H1 (cell line): Measurements from ENCODE around the gene GRIK1. TPM values are rescaled to one million over a fixed set of nuclear protein-coding genes. Genes with fewer than 3 reads are reported as not detected.

Experiments used
- CTCF ChIA-PET: fragments of 300-600 bp; sonication (Branson Sonifier 250); formaldehyde crosslinking; loops from one replicate; lab custom pipeline; 2021; ENCODE audit not compliant: partially characterized antibody; lab: Charles Lee
- POLR2A ChIA-PET: fragments of 300-600 bp; sonication (Branson Sonifier 250); formaldehyde crosslinking; loops from one replicate; lab custom pipeline; 2021; ENCODE audit warnings: inconsistent platforms; ENCODE audit not compliant: partially characterized antibody; lab: Charles Lee
- DNase-seq, 2 experiments: peaks; one replicate each; pipeline versions ENCODE4 v3.0.0 to v3.0.0-alpha.2; 2010 to 2022; ENCODE audit warnings: low spot score in 2 of 2, low read depth in 1 of 2, mixed read lengths in 1 of 2
- FAIRE-seq: peaks from 2 replicates; lab custom pipeline; 2011; peaks lifted over from hg19 to GRCh38; lab: Jason Lieb, UNC
- H2AFZ ChIP-seq: 2 replicates; pipeline ENCODE4 v1.8.1; 2012; ENCODE audit warnings: low read length, inconsistent platforms
- H2AK5ac ChIP-seq: 2 replicates; pipeline ENCODE4 v1.6.1; 2013; ENCODE audit warnings: low read depth, low read length
- H2BK120ac ChIP-seq: replicated peaks from 2 replicates; pipeline ENCODE3; 2013; ENCODE audit warnings: low read depth, low read length, inconsistent platforms
- H2BK12ac ChIP-seq: 2 replicates; pipeline ENCODE4 v1.6.1; 2013; ENCODE audit warnings: low read depth, low read length
- H2BK15ac ChIP-seq: 2 replicates; pipeline ENCODE4 v1.6.1; 2013; ENCODE audit warnings: low read length
- H2BK20ac ChIP-seq: 2 replicates; pipeline ENCODE4 v1.6.1; 2013; ENCODE audit warnings: low read length
- H2BK5ac ChIP-seq: 2 replicates; pipeline ENCODE4 v1.6.1; 2013; ENCODE audit warnings: low read depth, low read length
- H3K14ac ChIP-seq: 2 replicates; pipeline ENCODE4 v1.6.1; 2013; ENCODE audit warnings: inconsistent platforms; ENCODE audit not compliant: insufficient read length
- H3K18ac ChIP-seq: 2 replicates; pipeline ENCODE4 v1.6.1; 2013; ENCODE audit warnings: low read length; ENCODE audit errors: extremely low read depth
- H3K23ac ChIP-seq: 2 replicates; pipeline ENCODE4 v1.6.1; 2013; ENCODE audit warnings: inconsistent platforms; ENCODE audit not compliant: insufficient read length
- H3K23me2 ChIP-seq: 2 replicates; pipeline ENCODE4 v1.6.1; 2013; ENCODE audit warnings: low read depth, low read length
- H3K27ac ChIP-seq: 2 replicates; pipeline ENCODE4 v1.6.1; 2011; ENCODE audit warnings: low read depth, low read length, inconsistent platforms
- H3K27me3 ChIP-seq, 4 experiments: replicated peaks in 1 of 4; 1 replicate in 1 of 4; 2 replicates in 3 of 4; pipeline versions ENCODE4 v1.6.1 to v1.8.1; 2011 to 2013; ENCODE audit warnings: low read length in 3 of 4, mild to moderate bottlenecking in 3 of 4, inconsistent platforms in 2 of 4, mixed read lengths in 2 of 4, moderate library complexity in 1 of 4; ENCODE audit not compliant: control insufficient read depth in 3 of 4, insufficient read depth in 3 of 4; ENCODE audit errors: extremely low read depth in 1 of 4
- H3K36me3 ChIP-seq, 4 experiments: 2 replicates each; pipeline versions ENCODE4 v1.6.1 to v1.8.1; 2011 to 2013; ENCODE audit warnings: mild to moderate bottlenecking in 4 of 4, low read length in 3 of 4, moderate library complexity in 2 of 4, control low read depth in 1 of 4, inconsistent platforms in 1 of 4; ENCODE audit not compliant: insufficient read depth in 4 of 4, control insufficient read depth in 2 of 4
- H3K4ac ChIP-seq: replicated peaks from 2 replicates; pipeline ENCODE3; 2013; ENCODE audit warnings: low read length, low read depth, mixed read lengths, inconsistent platforms; ENCODE audit not compliant: insufficient read length
- H3K4me1 ChIP-seq, 4 experiments: replicated peaks in 1 of 4; 1 replicate in 1 of 4; 2 replicates in 3 of 4; pipeline versions ENCODE4 v1.6.1 to v1.8.1; 2011 to 2013; ENCODE audit warnings: low read length in 3 of 4, inconsistent platforms in 2 of 4, mixed read lengths in 1 of 4; ENCODE audit not compliant: insufficient read depth in 4 of 4, control insufficient read depth in 3 of 4
- H3K4me2 ChIP-seq, 2 experiments: 2 replicates each; pipeline versions ENCODE4 v1.6.1 to v1.8.1; 2011 to 2013; ENCODE audit warnings: low read depth in 2 of 2, low read length in 2 of 2, control low read depth in 1 of 2, inconsistent platforms in 1 of 2, mild to moderate bottlenecking in 1 of 2; ENCODE audit not compliant: insufficient read depth in 1 of 2
- H3K4me3 ChIP-seq, 4 experiments: fragments of 200-600, 300-600 bp in 1 of 4; sonication (generic), shearing (Covaris generic), sonication (Bioruptor Twin) in 1 of 4; 2 replicates each; pipeline versions ENCODE4 v1.5.1 to v1.8.1; 2011 to 2016; ENCODE audit warnings: low read length in 4 of 4, low read depth in 3 of 4, control low read depth in 2 of 4, inconsistent platforms in 2 of 4, mild to moderate bottlenecking in 2 of 4, mixed read lengths in 1 of 4, moderate library complexity in 1 of 4; ENCODE audit not compliant: insufficient read depth in 2 of 4; ENCODE audit errors: extremely low read depth in 1 of 4
- H3K56ac ChIP-seq: replicated peaks from 2 replicates; pipeline ENCODE3; 2013; ENCODE audit warnings: low read depth, mild to moderate bottlenecking, mixed read lengths, low read length, inconsistent platforms; ENCODE audit not compliant: insufficient read length
- H3K79me1 ChIP-seq: 2 replicates; pipeline ENCODE4 v1.6.1; 2013; ENCODE audit warnings: low read depth, low read length, control low read depth
- H3K79me2 ChIP-seq, 2 experiments: 2 replicates each; pipeline versions ENCODE4 v1.6.1 to v1.8.1; 2012 to 2013; ENCODE audit warnings: low read length in 2 of 2, mild to moderate bottlenecking in 2 of 2, inconsistent platforms in 1 of 2; ENCODE audit not compliant: insufficient read depth in 2 of 2, control insufficient read depth in 1 of 2
- H3K9ac ChIP-seq, 4 experiments: replicated peaks in 1 of 4; 1 replicate in 1 of 4; 2 replicates in 3 of 4; pipeline versions ENCODE4 v1.6.1 to v1.8.1; 2011 to 2013; ENCODE audit warnings: low read depth in 3 of 4, low read length in 3 of 4, control low read depth in 2 of 4, mild to moderate bottlenecking in 2 of 4, moderate library complexity in 2 of 4, inconsistent platforms in 1 of 4; ENCODE audit errors: extremely low read depth in 1 of 4
- H3K9me3 ChIP-seq, 2 experiments: 2 replicates each; pipeline versions ENCODE4 v1.6.1 to v1.8.1; 2012 to 2013; ENCODE audit warnings: mild to moderate bottlenecking in 2 of 2, moderate library complexity in 2 of 2, control low read depth in 1 of 2, inconsistent platforms in 1 of 2, low read depth in 1 of 2, low read length in 1 of 2, mixed read lengths in 1 of 2; ENCODE audit not compliant: insufficient read depth in 2 of 2
- H4K20me1 ChIP-seq, 2 experiments: replicated peaks in 1 of 2; 2 replicates each; pipeline versions ENCODE3 to v1.8.1; 2011 to 2013; ENCODE audit warnings: inconsistent platforms in 2 of 2, low read length in 2 of 2, mild to moderate bottlenecking in 1 of 2; ENCODE audit not compliant: insufficient read depth in 2 of 2, control insufficient read depth in 1 of 2
- H4K5ac ChIP-seq: 2 replicates; pipeline ENCODE4 v1.6.1; 2013; ENCODE audit warnings: low read length, low read depth, mixed read lengths, inconsistent platforms; ENCODE audit not compliant: insufficient read length
- H4K8ac ChIP-seq: 2 replicates; pipeline ENCODE4 v1.8.0; 2013; ENCODE audit warnings: mild to moderate bottlenecking, moderate library complexity, low read length, inconsistent platforms; ENCODE audit not compliant: insufficient read depth; ENCODE audit errors: extremely low read depth
- H4K91ac ChIP-seq: replicated peaks from 2 replicates; pipeline ENCODE3; 2013; ENCODE audit warnings: low read length, mixed read lengths, inconsistent platforms; ENCODE audit not compliant: insufficient read length
- NANOG ChIP-seq: IDR thresholded peaks from 2 replicates; pipeline ENCODE4 v1.6.1; 2011; ENCODE audit warnings: low read length, low read depth, mild to moderate bottlenecking, inconsistent platforms; ENCODE audit not compliant: insufficient read depth, poor library complexity, severe bottlenecking
- WGBS, 2 experiments: shearing (Covaris generic) in 1 of 2; methylation state at CpG; one replicate each; pipeline versions ENCODE4 v1.1.6 to v1.1.7; 2013 to 2015; ENCODE audit warnings: low lambda C conversion rate in 2 of 2, mixed read lengths in 2 of 2, inconsistent platforms in 1 of 2, low coverage in 1 of 2, missing lambda C conversion rate in 1 of 2; ENCODE audit not compliant: insufficient replicate concordance in 2 of 2, insufficient coverage in 1 of 2, insufficient read length in 1 of 2; ENCODE audit errors: extremely low coverage in 1 of 2, missing lambda C conversion rate in 1 of 2; 5-methylcytosine and 5-hydroxymethylcytosine counted together
- polyA plus RNA-seq, 7 experiments: library from polyadenylated mRNA; depleted of rRNA in 3 of 7; stranded (reverse) in 5 of 7; unstranded in 2 of 7; fragments of >200 nt in 5 of 7; fragments of 200-250 nt in 2 of 7; gene quantifications; 1 replicate in 5 of 7; 2 replicates in 1 of 7; 4 replicates in 1 of 7; pipeline versions ENCODE4 v1.2.1 to v1.2.3, GENCODE V29; 2011 to 2013; ENCODE audit warnings: missing spikeins in 2 of 7, mixed read lengths in 2 of 7
- total RNA-seq: library from RNA; stranded (reverse); fragmentation: NEBNext Ultra II Directional; extraction: Animal tissue kit (Norgen Biotek cat#: 25700); gene quantifications from 2 replicates; pipeline ENCODE4 v1.2.1, GENCODE V29; 2021

The GRIK1 gene
- total and polyA plus RNA-seq, 2 of the 8 experiments (the other 6 are each of a cell fraction or from before 2014, with no cell fraction given) = 0.11 to 0.32 TPM

DNA sequence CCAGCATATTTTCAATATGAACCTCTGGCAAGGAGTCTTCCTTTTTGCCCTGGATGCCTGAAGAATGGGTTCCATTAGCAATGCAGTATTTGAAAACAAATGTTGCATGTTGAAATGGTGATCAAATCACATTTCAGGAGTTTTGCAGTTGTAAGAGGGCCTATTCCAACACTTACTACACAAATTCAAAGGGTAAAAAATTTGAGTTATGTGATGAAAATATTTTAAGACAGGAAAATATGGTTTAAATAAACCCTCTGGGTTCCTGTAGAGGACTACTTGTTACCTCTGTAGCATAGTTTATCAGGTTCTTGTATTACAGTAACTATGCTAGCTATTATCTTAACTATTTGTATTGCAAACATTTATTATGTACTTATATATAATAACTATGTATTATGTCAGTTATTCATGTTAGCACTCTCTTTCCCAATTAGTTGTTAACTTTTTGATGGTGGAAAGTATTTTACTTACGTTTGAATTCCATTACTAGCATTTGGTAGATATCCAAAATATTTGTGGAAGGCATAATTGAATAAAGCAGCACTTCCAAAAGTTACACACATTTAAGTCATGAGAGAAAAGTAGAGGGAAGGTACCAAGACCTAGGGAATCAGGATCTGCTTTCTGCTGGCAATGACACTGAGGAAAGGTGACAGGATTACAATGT is 312.9 kb downstream of the GRIK1 start:
- no peaks in the 10 kb centered on the region for H3K79me2 ChIP-seq
- H3K27ac ChIP-seq = no peak overlapping the region
- no peaks in the 10 kb centered on the region for H3K27me3 ChIP-seq
- H3K18ac ChIP-seq = no peak overlapping the region
- 86% methylated on average over 1 of the region's 1 CpG; no CpG with 5 or more reads in 1 of the 2 experiments for WGBS, 2 experiments
- no peak for TF ChIP-seq NANOG
- TF ChIP-seq, all 59 proteins: peak for 0
- Histone ChIP-seq H4K8ac (no peak overlapping the region), H3K23ac (no peak overlapping the region), H3K4me3 (no peak overlapping the region), H3K23me2 (no peaks in the 10 kb centered on the region; the same call in 1 of the 2 replicates), H3K4me1 (no peaks in the 10 kb centered on the region), H3K56ac (no peak overlapping the region), H2AFZ (no peak overlapping the region), H4K20me1 (no peaks in the 10 kb centered on the region), H3K9ac (no peak overlapping the region), H2BK5ac (no peak overlapping the region), H4K5ac (no peak overlapping the region), H2AK5ac (no peak overlapping the region), H3K9me3 (no peaks in the 10 kb centered on the region), H3K4me2 (no peak overlapping the region), H3K36me3 (no peaks in the 10 kb centered on the region), H3K79me1 (no peaks in the 10 kb centered on the region), H3K14ac (no peak overlapping the region), H2BK120ac (no peak overlapping the region), H3K4ac (no peak overlapping the region), H4K91ac (no peak overlapping the region), H2BK15ac (no peak overlapping the region), H2BK12ac (no peak overlapping the region), H2BK20ac (no peak overlapping the region)
- POLR2A ChIA-PET = no interaction called here
- CTCF ChIA-PET = no interaction called here
- FAIRE-seq (no peak), DNase-seq (no peak)
